PC-9 (cell line): ENCODE data around the gene GDPD3.

ENCODE experiments used
- CTCF ChIP-seq: fragments of 200-600 bp; sonication (generic); conservative IDR thresholded peaks from 2 replicates; pipeline ENCODE4 v1.6.1; 2017; ENCODE audit warnings: mixed run types, antibody characterized with exemption, mild to moderate bottlenecking, moderate library complexity
- EZH2 ChIP-seq: fragments of 200-600 bp; sonication (generic); IDR thresholded peaks from 2 replicates; pipeline ENCODE4 v1.8.0; 2017; ENCODE audit warnings: antibody characterized with exemption, low read depth

DNA sequence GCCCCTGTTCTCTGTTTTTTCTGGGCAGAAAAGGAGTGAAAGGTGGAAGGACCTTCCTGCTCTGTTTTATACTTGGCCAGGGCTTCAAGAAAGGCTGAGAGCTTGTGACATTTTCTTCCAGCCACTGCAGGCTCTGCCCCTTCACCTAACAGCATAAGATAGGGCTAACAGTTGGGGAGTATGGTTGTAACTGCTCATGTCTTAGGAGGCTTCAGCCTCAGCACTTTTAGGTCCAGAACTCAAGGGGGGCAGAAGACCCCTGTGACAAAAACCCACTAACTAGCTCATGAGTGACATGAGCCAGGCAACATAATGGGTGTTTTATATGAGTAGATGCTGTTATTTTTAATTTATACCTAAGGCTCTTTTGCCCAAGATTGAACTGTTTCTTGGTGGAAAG lies 42.8 kb downstream of the GDPD3 start:
- no peak for TF ChIP-seq CTCF
- TF ChIP-seq EZH2, result no peak
